Natural killer cell (primary cell): ENCODE measurements around the gene CAMTA1. TPM values are rescaled to one million over a fixed set of nuclear protein-coding genes. Genes with fewer than 3 reads are reported as not detected.

Source experiments
- ATAC-seq, 3 donors: fragments of 150-1000 bp in 2 of 3; fragments of 200-7000 bp in 1 of 3; cut with Tn5 transposase; 1 replicate in 1 of 3; 2 replicates in 2 of 3; pipeline ENCODE4 v1.10.0; 2021; ENCODE audit warnings: mild to moderate bottlenecking in 2 of 3, moderate library complexity in 2 of 3
- DNase-seq, 2 donors: peaks; one replicate each; pipeline versions ENCODE4 v3.0.0 to v3.0.0-alpha.2; 2013 to 2021; ENCODE audit warnings: mixed read lengths in 1 of 2
- H3K27ac ChIP-seq: one replicate; pipeline ENCODE4 v1.5.1; 2013; ENCODE audit warnings: mild to moderate bottlenecking, low read length
- H3K27me3 ChIP-seq: one replicate; pipeline ENCODE4 v1.6.1; 2013; ENCODE audit warnings: low read length; ENCODE audit not compliant: control insufficient read depth, insufficient read depth
- H3K36me3 ChIP-seq: one replicate; pipeline ENCODE4 v1.6.1; 2013; ENCODE audit warnings: low read length; ENCODE audit not compliant: control insufficient read depth, insufficient read depth
- H3K4me1 ChIP-seq: one replicate; pipeline ENCODE4 v1.6.1; 2013; ENCODE audit warnings: low read length; ENCODE audit not compliant: control insufficient read depth, insufficient read depth
- H3K4me3 ChIP-seq: one replicate; pipeline ENCODE4 v1.5.1; 2013; ENCODE audit warnings: low read length
- H3K9me3 ChIP-seq: one replicate; pipeline ENCODE4 v1.6.1; 2013; ENCODE audit warnings: low read length; ENCODE audit not compliant: control insufficient read depth, insufficient read depth
- H3K27ac Mint-ChIP-seq, 2 donors: one replicate each; pipeline ENCODE4 v1.8.0; 2022; ENCODE audit warnings: mild to moderate bottlenecking in 2 of 2, mixed read lengths in 2 of 2, moderate library complexity in 1 of 2
- H3K27me3 Mint-ChIP-seq, 2 donors: one replicate each; pipeline ENCODE4 v1.8.0; 2022; ENCODE audit warnings: low read depth in 2 of 2, mixed read lengths in 2 of 2
- H3K36me3 Mint-ChIP-seq: one replicate; pipeline ENCODE4 v1.8.0; 2022; ENCODE audit warnings: mixed read lengths
- H3K4me1 Mint-ChIP-seq, 2 donors: one replicate each; pipeline ENCODE4 v1.8.0; 2022; ENCODE audit warnings: mixed read lengths in 2 of 2
- H3K4me3 Mint-ChIP-seq: one replicate; pipeline ENCODE4 v1.8.0; 2022; ENCODE audit warnings: mild to moderate bottlenecking, moderate library complexity, mixed read lengths
- H3K9me3 Mint-ChIP-seq, 2 donors: one replicate each; pipeline ENCODE4 v1.8.0; 2022; ENCODE audit warnings: mixed read lengths in 2 of 2
- CTCF ChIP-seq: fragments of 200-600 bp; IDR thresholded peaks from one replicate; pipeline ENCODE4 v1.8.0; 2022; ENCODE audit warnings: antibody characterized with exemption
- WGBS: methylation state at CpG from one replicate; pipeline ENCODE4 v1.1.7; 2013; ENCODE audit warnings: missing lambda C conversion rate; ENCODE audit not compliant: insufficient coverage; 5-methylcytosine and 5-hydroxymethylcytosine counted together
- intact Hi-C: fragments of 100-400 bp; cut with micrococcal nuclease; formaldehyde crosslinking; loops from one replicate; pipeline ENCODE4 v1.14.2; 2022
- total RNA-seq, 4 donors: library from RNA; stranded (reverse); fragments of 120-200 nt in 1 of 4; gene quantifications; one replicate each; pipeline versions ENCODE4 v1.2.3 to v1.2.4, GENCODE V29; 2013 to 2022

Gene CAMTA1
- total RNA-seq, 3 donors from 2014 or later (not counting 1 experiment from before 2014, with no cell fraction given), result 40.6 to 53.3 (median 44.9) TPM

GRCh38 chr1:7663451-7664146 lies 878.3 kb downstream of the CAMTA1 start:
- Mint-ChIP-seq H3K36me3 (no peaks in the 10 kb centered on the region), H3K27ac (no peak overlapping the region), H3K9me3 (no peaks in the 10 kb centered on the region), H3K4me3 (no peak overlapping the region), H3K27me3 (no peaks in the 10 kb centered on the region), H3K4me1 (peaks cover 0 to 5% of the 10 kb centered on the region in 2 donors)
- Histone ChIP-seq H3K4me1 (peaks cover 5% of the 10 kb centered on the region), H3K4me3 (no peak overlapping the region), H3K9me3 (no peaks in the 10 kb centered on the region), H3K27ac (no peak overlapping the region), H3K27me3 (no peaks in the 10 kb centered on the region), H3K36me3 (no peaks in the 10 kb centered on the region)
- 85% methylated on average over 38 of the region's 38 CpGs for WGBS
- intact Hi-C loops, result no loop called here
- ATAC-seq (no peak), DNase-seq (no peak)
- no peak for TF ChIP-seq CTCF

- intact Hi-C loops, result no loop called here
- Histone ChIP-seq H3K4me1 (peaks cover 5% of the 10 kb centered on the region), H3K27ac (no peak overlapping the region), H3K4me3 (no peak overlapping the region), H3K36me3 (no peaks in the 10 kb centered on the region), H3K9me3 (no peaks in the 10 kb centered on the region), H3K27me3 (no peaks in the 10 kb centered on the region)
- DNase-seq, result no peak
- H3K27ac Mint-ChIP-seq, result no peak overlapping the region
- no peaks in the 10 kb centered on the region for H3K36me3 Mint-ChIP-seq
- WGBS, result 91% methylated on average over 48 of the region's 48 CpGs
- H3K4me3 Mint-ChIP-seq, result no peak overlapping the region
- no peak for TF ChIP-seq CTCF
- H3K27me3 Mint-ChIP-seq, result no peaks in the 10 kb centered on the region
- no peaks in the 10 kb centered on the region for H3K9me3 Mint-ChIP-seq
- peaks cover 0 to 5% of the 10 kb centered on the region in 2 donors for H3K4me1 Mint-ChIP-seq
- no peak for ATAC-seq
Measured at GRCh38 chr1:7664147-7664892, 879.1 kb downstream of the CAMTA1 start.

GRCh38 chr1:7664893-7665250 lies 879.6 kb downstream of the CAMTA1 start:
- Mint-ChIP-seq H3K9me3 (no peaks in the 10 kb centered on the region), H3K4me1 (peaks cover 0 to 10% of the 10 kb centered on the region in 2 donors), H3K27ac (no peak overlapping the region), H3K27me3 (no peaks in the 10 kb centered on the region), H3K4me3 (no peak overlapping the region), H3K36me3 (no peaks in the 10 kb centered on the region)
- WGBS, result 80% methylated on average over 21 of the region's 21 CpGs
- DNase-seq (no peak), ATAC-seq (no peak)
- Histone ChIP-seq H3K36me3 (no peaks in the 10 kb centered on the region), H3K4me3 (no peak overlapping the region), H3K4me1 (peaks cover 10% of the 10 kb centered on the region), H3K27ac (no peak overlapping the region), H3K9me3 (no peaks in the 10 kb centered on the region), H3K27me3 (no peaks in the 10 kb centered on the region)
- intact Hi-C loops, result no loop called here
- no peak for TF ChIP-seq CTCF
